Measurements from ENCODE around the gene PBX1.

The PBX1 gene

GRCh38 chr1:164865385-164865784, 306.4 kb downstream of the PBX1 start:
- no peak for DNase-seq (ENCODE audit: low read depth in 2 of 2)

DNA sequence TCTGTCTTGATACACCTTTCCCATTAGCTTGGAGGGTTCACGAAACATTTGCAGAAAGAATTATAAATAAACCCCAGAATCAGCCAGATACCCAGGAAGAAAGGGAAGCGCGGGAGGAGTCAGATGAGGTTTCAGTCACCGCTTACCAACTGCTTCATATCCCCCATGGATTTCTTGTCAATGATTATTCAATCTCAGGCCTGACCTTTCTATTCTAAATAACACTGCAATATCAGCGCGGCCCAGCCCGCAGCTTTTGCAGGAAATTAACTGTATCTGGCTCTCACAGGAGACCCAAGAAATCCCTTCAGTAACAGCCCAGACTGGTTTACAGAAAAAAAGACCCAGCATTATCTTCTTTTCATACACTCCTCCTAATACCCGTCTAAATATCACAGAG, 308.6 kb downstream of the PBX1 start:
- DNase-seq (ENCODE audit: low read depth in 2 of 2), result no peak

DNA sequence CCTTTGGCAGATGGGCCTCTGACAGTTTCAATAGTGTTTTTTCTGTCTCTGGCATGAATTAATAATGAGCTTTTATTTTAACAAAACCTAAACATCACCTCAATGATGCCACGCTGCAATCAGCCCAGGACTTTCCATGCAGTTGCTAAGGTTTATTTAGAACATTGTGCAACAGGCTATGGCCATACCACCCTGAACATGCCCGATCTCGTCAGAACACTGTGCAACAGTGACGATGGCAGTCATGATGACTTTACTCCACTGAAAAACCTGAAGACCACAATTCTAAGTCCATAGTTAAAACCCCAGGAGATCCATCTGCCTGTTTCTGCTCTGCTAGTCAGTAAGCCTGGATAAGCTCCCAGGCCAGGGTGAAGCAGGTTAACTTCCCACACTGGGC, 310.0 kb downstream of the PBX1 start:
- no peak for DNase-seq (ENCODE audit: low read depth in 2 of 2)

- no peak for DNase-seq (ENCODE audit: low read depth in 2 of 2)
Measured at GRCh38 chr1:164875518-164875917, 316.5 kb downstream of the PBX1 start.

GRCh38 chr1:164876398-164877116, 317.6 kb downstream of the PBX1 start:
- no peak for DNase-seq (ENCODE audit: low read depth in 2 of 2)

GRCh38 chr1:164880199-164880598, 321.2 kb downstream of the PBX1 start:
- DNase-seq (ENCODE audit: low read depth in 2 of 2), result no peak

DNA sequence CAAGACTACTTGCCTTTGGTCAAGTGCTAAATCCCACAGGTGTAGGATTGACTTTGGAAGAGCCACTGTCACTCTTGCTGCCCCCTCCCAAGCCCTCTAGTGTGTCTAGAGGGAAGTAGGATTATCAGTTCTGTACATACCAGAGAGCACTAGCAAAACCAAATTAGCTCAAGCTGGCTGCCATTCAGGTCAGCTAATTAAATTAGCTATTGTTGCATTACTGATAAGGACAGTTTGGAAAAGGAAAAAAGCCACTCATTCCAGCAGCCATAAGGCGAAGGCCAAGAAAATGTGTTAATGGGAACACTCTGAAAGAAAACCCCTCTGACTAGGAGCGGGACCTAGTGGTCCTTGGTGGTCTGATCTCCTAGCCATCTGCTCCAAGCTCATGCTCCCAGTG, 321.7 kb downstream of the PBX1 start:
- no peak for DNase-seq (ENCODE audit: low read depth in 2 of 2)

GRCh38 chr1:164885311-164885710, 326.3 kb downstream of the PBX1 start:
- no peak for DNase-seq (ENCODE audit: low read depth in 2 of 2)

- no peak for DNase-seq (ENCODE audit: low read depth in 2 of 2)
Measured at GRCh38 chr1:164886101-164886500, 327.1 kb downstream of the PBX1 start.

- no peak for DNase-seq (ENCODE audit: low read depth in 2 of 2)
Measured at GRCh38 chr1:164891615-164892014, 332.6 kb downstream of the PBX1 start.

DNA sequence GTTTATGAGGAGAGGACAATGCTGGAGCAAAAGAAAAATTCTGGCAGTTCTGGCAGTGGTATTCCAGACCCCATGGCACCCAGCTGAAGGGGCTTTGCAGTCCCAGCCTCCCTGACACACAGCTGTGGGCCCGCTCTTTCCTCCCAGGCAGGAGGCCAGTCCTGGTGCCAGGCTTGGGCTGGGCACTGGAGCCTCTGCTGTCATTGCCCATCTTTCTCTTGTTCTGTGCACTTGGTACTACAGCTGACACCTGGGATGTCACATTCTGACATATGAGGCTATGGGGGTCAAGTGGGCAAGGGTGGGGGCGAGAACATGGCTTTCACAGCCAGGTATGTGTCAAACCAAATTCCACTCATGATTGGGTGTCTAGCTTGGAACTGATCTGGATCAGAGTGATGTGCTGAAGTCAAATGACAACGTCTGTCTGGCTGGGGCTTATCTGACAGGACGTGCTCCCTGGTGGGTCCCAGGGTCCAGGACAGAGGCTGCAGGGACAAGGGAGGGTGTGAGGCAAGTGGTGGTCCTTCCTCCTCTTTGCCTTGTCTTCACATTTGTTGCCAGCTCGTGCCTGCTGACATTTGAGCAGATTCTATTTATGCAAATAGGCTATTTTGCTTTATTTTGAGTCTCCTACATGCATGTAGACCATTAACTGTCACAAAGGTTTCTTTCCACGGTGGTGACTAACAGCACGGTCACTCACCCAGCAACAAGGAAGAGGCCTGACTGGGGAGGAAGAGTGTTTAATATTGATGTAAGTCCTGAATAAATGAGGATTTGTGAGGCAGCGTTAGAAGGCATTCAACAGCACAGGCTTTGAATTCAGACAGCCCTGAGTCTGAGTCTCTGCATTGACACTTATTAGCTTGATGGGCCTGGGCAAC, 336.3 kb downstream of the PBX1 start:
- DNase-seq (ENCODE audit: low read depth in 2 of 2), result no peak

DNA sequence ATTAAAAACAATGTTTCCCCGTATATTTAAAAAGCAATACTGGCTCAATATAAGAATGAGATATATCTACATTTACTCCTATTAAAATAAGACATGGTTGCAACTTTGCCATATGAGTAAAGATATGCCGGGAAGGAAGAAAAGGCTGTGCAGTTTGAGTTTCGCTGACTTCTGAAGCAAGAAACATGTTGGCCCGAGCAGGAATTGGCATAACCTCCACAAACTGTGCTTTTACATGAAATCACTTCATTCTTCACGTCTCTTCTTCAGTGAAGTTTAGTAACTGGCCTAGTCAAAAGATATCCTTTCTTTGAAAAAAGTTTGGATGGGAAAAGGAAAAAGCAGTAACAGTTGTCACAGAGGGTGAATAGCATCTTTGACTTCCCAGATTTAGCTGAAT, 342.0 kb downstream of the PBX1 start:
- no peak for DNase-seq (ENCODE audit: low read depth in 2 of 2)
